Suppressor macrophage treated with lipopolysaccharide for 1 hour (primary cell): ENCODE data around the gene KIZ.
"Not testable (repeated sequence)": the region's sequence is repeated elsewhere in the genome, so short reads cannot be mapped to it uniquely, and the experiment has no call there.

Source experiments
- DNase-seq, 3 donors: peaks; one replicate each; pipeline ENCODE4 v3.0.0-alpha.2; 2020 to 2022

KIZ gene

DNA sequence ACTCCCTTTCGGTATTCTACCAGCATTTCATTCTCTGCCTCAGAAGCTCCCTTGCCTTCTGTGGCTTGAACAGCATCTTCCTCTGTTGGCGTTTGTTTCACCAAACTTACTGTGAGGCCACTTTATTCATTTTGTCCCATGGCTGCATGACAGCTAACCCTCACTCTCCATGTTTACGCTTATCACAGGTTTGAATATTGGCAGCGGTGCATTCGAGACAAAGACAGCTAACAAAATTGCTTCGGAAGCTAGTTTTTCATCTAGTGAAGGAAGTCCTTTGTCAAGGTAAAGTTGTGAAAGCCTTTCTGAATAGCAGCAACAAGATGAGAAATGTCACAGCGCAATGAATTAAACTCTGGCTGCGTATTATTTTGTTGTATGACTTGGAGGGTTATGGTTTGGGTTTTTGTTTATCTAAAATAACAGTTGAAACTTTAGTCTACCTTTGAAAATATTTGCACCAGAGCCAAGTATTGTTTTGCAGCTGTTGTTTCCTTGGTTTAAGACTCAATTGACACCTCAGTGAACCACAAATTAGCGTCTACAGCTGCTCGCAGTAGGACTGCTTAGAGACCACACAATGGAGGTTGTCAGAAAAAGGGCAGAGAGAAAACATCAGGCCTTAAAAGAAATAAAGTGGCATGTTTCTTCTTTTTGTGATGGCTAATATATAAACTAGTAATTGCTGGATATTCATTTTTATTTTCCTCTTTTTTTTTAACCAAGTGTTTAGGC lies 106.8 kb downstream of the KIZ start:
- DNase-seq: no peak

- no peak for DNase-seq
These were observed 108.4 kb downstream of the KIZ start for GRCh38 chr20:21234324-21234723.

GRCh38 chr20:21234806-21235483 lies 109.1 kb downstream of the KIZ start:
- no peak for DNase-seq

- DNase-seq: peak; percentile 81 to 86 (median 82)
These were observed 109.9 kb downstream of the KIZ start for GRCh38 chr20:21235484-21236445.

GRCh38 chr20:21237956-21238799 lies 112.3 kb downstream of the KIZ start:
- no peak for DNase-seq

GRCh38 chr20:21238818-21239536 lies 113.1 kb downstream of the KIZ start:
- DNase-seq: no peak

DNA sequence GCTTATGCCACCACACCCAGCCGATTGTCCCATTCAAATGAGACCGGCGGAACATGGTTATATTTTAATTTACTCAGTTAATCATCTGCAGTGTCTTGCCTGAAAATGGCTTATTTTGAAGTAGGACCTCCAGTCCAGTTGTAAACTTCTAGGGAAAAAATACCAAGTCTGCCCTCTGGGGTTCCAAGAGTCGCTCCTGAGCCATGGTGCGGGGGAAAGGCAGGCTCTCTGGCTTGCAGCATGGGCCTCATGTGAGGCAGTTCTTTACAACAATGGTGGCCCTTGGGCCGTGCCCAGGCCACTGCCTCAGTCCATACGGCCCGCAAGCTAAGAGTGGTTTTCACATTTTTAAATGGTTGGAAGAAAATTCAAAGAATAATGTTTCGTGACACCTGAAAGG lies 114.5 kb downstream of the KIZ start:
- DNase-seq: no peak

- no peak for DNase-seq
These were observed 115.5 kb downstream of the KIZ start for GRCh38 chr20:21241406-21241805.

GRCh38 chr20:21243811-21244210 lies 117.9 kb downstream of the KIZ start:
- no peak for DNase-seq

GRCh38 chr20:21244808-21245207 lies 118.9 kb downstream of the KIZ start:
- no peak for DNase-seq

DNA sequence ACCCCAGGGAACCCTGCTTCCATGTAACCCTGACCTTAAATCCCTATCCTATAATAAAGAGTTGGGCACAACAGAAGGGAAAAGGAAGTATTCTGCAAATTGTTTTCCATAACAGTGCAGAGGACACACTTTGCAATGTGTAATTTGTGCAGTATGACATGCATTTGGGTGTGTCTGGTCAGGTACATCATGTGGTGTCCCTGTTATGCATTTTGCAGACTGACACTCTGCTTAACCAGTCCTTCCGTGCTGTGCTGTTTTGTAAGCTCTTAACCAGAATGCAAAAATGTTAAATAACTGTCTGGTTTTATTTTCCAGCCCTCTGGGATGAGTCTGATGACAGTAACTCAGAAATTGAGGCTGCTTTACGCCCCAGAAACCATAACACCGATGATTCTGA lies 120.3 kb downstream of the KIZ start:
- DNase-seq: no peak

- DNase-seq: not testable (repeated sequence)
These were observed 121.8 kb downstream of the KIZ start for GRCh38 chr20:21247603-21248095.

GRCh38 chr20:21251278-21251677 lies 125.4 kb downstream of the KIZ start:
- no peak for DNase-seq

- no peak for DNase-seq
These were observed 131.3 kb downstream of the KIZ start for GRCh38 chr20:21257192-21257591.

DNA sequence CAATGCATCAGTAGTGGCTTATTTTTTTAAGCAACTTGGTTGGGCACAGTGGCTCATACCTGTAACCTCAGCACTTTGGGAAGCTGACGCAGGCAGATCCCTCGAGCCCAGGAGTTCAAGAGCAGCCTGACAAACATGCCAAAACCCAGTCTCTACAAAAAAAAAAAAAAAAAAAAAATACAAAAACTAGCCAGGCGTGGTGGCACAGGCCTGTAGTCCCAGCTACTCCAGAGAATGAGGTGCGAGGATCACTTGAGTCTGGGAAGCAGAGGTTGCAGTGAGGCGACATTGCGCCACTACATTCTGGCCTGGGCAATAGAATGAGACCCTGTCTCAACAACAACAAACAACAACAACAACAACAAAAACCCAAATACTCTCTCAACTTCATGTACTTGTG lies 132.5 kb downstream of the KIZ start:
- DNase-seq: no peak

- DNase-seq: no peak
These were observed 133.5 kb downstream of the KIZ start for GRCh38 chr20:21259346-21259745.

GRCh38 chr20:21262812-21263211 lies 136.9 kb downstream of the KIZ start:
- DNase-seq: peak in 2 of 3 donors; percentile 9 to 13

- DNase-seq: no peak
These were observed 139.6 kb downstream of the KIZ start for GRCh38 chr20:21265261-21266190.

DNA sequence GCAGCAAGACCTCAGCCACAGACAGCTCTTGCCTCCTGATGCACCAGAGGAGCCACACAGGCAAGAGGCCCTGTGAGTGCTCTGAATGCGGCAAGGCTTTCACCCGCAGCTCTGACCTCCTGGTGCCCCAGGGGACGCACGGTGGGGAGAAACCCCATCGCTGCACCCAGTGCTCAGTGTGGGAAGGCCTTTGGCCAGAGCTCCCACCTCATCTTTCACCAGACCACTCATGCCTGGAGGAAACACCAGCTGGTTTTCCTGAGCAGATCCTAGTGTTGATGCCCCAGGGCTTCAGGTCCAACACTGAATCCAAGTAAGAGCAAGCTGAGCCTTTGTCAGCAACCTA lies 140.3 kb downstream of the KIZ start:
- no peak for DNase-seq

GRCh38 chr20:21269772-21270171 lies 143.9 kb downstream of the KIZ start:
- DNase-seq: no peak

- DNase-seq: no peak
These were observed 144.9 kb downstream of the KIZ start for GRCh38 chr20:21270806-21271205.
